CD14-positive monocyte (primary cell): ENCODE measurements around the gene ABCG4. TPM values are rescaled to one million over a fixed set of nuclear protein-coding genes. Genes with fewer than 3 reads are reported as not detected.
A peak's percentile ranks its signal among the peaks of the same experiment; 100 is the strongest.

ENCODE experiments used
- DNase-seq, 3 donors: peaks; one replicate each; pipeline ENCODE4 v3.0.0-alpha.2; 2011 to 2022
- H2AFZ ChIP-seq: 2 replicates; pipeline ENCODE4 v1.6.0; 2012; ENCODE audit warnings: mild to moderate bottlenecking, low read depth, low read length, inconsistent platforms; ENCODE audit not compliant: insufficient read depth, poor library complexity, severe bottlenecking
- H3K27ac ChIP-seq, 2 donors: 1 replicate in 1 of 2; 2 replicates in 1 of 2; pipeline ENCODE4 v1.5.1; 2012 to 2013; ENCODE audit warnings: low read length in 2 of 2, control low read depth in 1 of 2, inconsistent platforms in 1 of 2, low read depth in 1 of 2, mild to moderate bottlenecking in 1 of 2
- H3K27me3 ChIP-seq, 2 donors: one replicate each; pipeline versions ENCODE4 v1.6.0 to v1.6.1; 2011 to 2013; ENCODE audit warnings: low read length in 2 of 2; ENCODE audit not compliant: control insufficient read depth in 2 of 2, insufficient read depth in 2 of 2
- H3K36me3 ChIP-seq, 2 donors: replicated peaks in 1 of 2; 1 replicate in 1 of 2; 2 replicates in 1 of 2; pipeline versions ENCODE4 v1.5.1 to v1.6.1; 2012 to 2013; ENCODE audit warnings: low read length in 2 of 2, control low read depth in 1 of 2, inconsistent platforms in 1 of 2, mild to moderate bottlenecking in 1 of 2; ENCODE audit not compliant: insufficient read depth in 2 of 2, control insufficient read depth in 1 of 2
- H3K4me1 ChIP-seq, 2 donors: 1 replicate in 1 of 2; 2 replicates in 1 of 2; pipeline versions ENCODE4 v1.5.1 to v1.6.1; 2012 to 2013; ENCODE audit warnings: low read length in 2 of 2, control low read depth in 1 of 2, inconsistent platforms in 1 of 2, mild to moderate bottlenecking in 1 of 2, moderate library complexity in 1 of 2; ENCODE audit not compliant: insufficient read depth in 2 of 2, control insufficient read depth in 1 of 2
- H3K4me2 ChIP-seq: replicated peaks from 2 replicates; pipeline ENCODE3; 2012; ENCODE audit warnings: low read length, moderate library complexity, mild to moderate bottlenecking; ENCODE audit not compliant: poor library complexity, severe bottlenecking; ENCODE audit errors: extremely low read depth
- H3K4me3 ChIP-seq, 3 experiments: fragments of 200-600 bp in 1 of 3; sonication (generic) in 1 of 3; replicated peaks in 1 of 3; 1 replicate in 2 of 3; 2 replicates in 1 of 3; pipeline ENCODE4 v1.5.1; 2011 to 2013; ENCODE audit warnings: low read length in 3 of 3, mild to moderate bottlenecking in 3 of 3, control low read depth in 2 of 3, low read depth in 2 of 3, inconsistent platforms in 1 of 3, moderate library complexity in 1 of 3
- H3K79me2 ChIP-seq: 2 replicates; pipeline ENCODE4 v1.6.0; 2012; ENCODE audit warnings: mild to moderate bottlenecking, control low read depth, inconsistent platforms, low read length, moderate library complexity; ENCODE audit not compliant: insufficient read depth
- H3K9ac ChIP-seq: 2 replicates; pipeline ENCODE4 v1.6.0; 2017; ENCODE audit warnings: low read length, mild to moderate bottlenecking; ENCODE audit not compliant: insufficient read depth, poor library complexity, severe bottlenecking
- H3K9me3 ChIP-seq, 2 donors: replicated peaks in 1 of 2; 1 replicate in 1 of 2; 2 replicates in 1 of 2; pipeline versions ENCODE4 v1.5.1 to v1.6.1; 2012 to 2013; ENCODE audit warnings: low read length in 2 of 2, control low read depth in 1 of 2; ENCODE audit not compliant: control insufficient read depth in 1 of 2, insufficient read depth in 1 of 2
- H4K20me1 ChIP-seq: 2 replicates; pipeline ENCODE4 v1.6.0; 2012; ENCODE audit warnings: mild to moderate bottlenecking, low read length, control low read depth, moderate library complexity; ENCODE audit not compliant: insufficient read depth
- H3K27ac Mint-ChIP-seq, 7 donors: one replicate each; pipeline ENCODE4 v1.8.0; 2020; ENCODE audit warnings: mild to moderate bottlenecking in 7 of 7, mixed read lengths in 7 of 7, moderate library complexity in 6 of 7, inconsistent platforms in 2 of 7
- H3K27me3 Mint-ChIP-seq, 3 donors: one replicate each; pipeline ENCODE4 v1.8.0; 2021 to 2022; ENCODE audit warnings: low read depth in 3 of 3, mild to moderate bottlenecking in 3 of 3, mixed read lengths in 3 of 3, moderate library complexity in 3 of 3, inconsistent platforms in 1 of 3
- H3K36me3 Mint-ChIP-seq, 2 donors: one replicate each; pipeline ENCODE4 v1.8.0; 2020; ENCODE audit warnings: mixed read lengths in 2 of 2, inconsistent platforms in 1 of 2, mild to moderate bottlenecking in 1 of 2
- H3K4me1 Mint-ChIP-seq: one replicate; pipeline ENCODE4 v1.8.0; 2020; ENCODE audit warnings: mild to moderate bottlenecking, mixed read lengths
- H3K4me3 Mint-ChIP-seq, 2 donors: one replicate each; pipeline ENCODE4 v1.8.0; 2020; ENCODE audit warnings: mild to moderate bottlenecking in 2 of 2, mixed read lengths in 2 of 2, moderate library complexity in 1 of 2
- H3K9me3 Mint-ChIP-seq, 7 donors: one replicate each; pipeline ENCODE4 v1.8.0; 2020 to 2022; ENCODE audit warnings: mixed read lengths in 7 of 7, mild to moderate bottlenecking in 6 of 7, moderate library complexity in 6 of 7, inconsistent platforms in 2 of 7
- WGBS: methylation state at CpG from one replicate; pipeline ENCODE4 v1.1.5; 2013; ENCODE audit warnings: missing lambda C conversion rate; ENCODE audit not compliant: insufficient coverage; 5-methylcytosine and 5-hydroxymethylcytosine counted together
- intact Hi-C, 2 donors: fragments of 100-400 bp; cut with micrococcal nuclease; formaldehyde crosslinking; loops; one replicate each; pipeline versions ENCODE4 v1.15.0 to v1.15.1; 2023
- polyA plus RNA-seq, 3 donors: library from polyadenylated mRNA; depleted of rRNA in 1 of 3; unstranded in 2 of 3; stranded (reverse) in 1 of 3; fragments of 300-500 nt in 2 of 3; fragments of >200 nt in 1 of 3; fragmentation: Illumina TruSeq in 2 of 3; gene quantifications; 1 replicate in 2 of 3; 2 replicates in 1 of 3; pipeline ENCODE4 v1.2.3, GENCODE V29; 2012 to 2021
- TF ChIP-seq, protein P1 (sequence below): fragments of 200-600 bp; IDR thresholded peaks from one replicate; pipeline ENCODE4 v1.8.0; 2022; ENCODE audit warnings: antibody characterized with exemption, mild to moderate bottlenecking

The ABCG4 gene
- polyA plus RNA-seq, 3 donors = 0.04 TPM; not detected in 2

DNA sequence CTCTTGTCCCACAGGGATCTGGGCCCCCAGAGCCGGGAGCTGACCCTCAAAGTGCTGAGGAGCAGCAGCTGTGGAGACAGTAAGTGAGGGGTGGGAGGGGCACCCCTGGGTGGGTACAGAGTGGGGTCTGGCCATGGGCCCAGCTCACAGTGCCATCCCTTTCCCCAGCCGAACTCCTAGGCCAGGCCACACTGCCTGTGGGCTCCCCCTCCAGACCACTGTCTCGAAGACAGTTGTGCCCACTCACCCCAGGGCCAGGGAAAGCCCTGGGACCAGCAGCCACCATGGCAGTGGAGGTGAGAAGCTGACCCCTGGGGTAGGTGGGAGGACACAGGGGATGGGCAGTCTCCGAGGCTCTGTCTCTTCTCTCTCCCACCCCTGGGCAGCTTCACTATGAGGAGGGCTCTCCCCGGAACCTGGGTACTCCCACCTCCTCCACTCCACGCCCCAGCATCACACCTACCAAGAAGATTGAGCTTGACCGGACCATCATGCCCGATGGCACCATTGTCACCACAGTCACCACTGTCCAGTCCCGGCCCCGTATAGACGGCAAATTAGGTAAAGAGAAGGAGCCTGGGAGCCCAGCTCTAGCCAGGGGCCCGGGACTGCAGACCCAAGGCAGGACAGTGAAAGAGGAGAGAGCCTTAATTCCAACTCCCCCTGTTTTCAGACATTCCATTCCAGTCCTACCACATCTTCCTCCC is 36.4 kb upstream of the ABCG4 start:
- H3K27me3 ChIP-seq = no peaks in the 10 kb centered on the region
- peaks cover 48% of the 10 kb centered on the region for H4K20me1 ChIP-seq
- H3K4me1 Mint-ChIP-seq = peaks cover 65% of the 10 kb centered on the region
- H2AFZ ChIP-seq = no peak overlapping the region
- H3K36me3 Mint-ChIP-seq = peaks cover 63 to 76% of the 10 kb centered on the region in 2 donors
- H3K4me2 ChIP-seq = no peak overlapping the region
- H3K27ac Mint-ChIP-seq = peak overlapping the region in 3 of 7 donors; percentile 37 to 44 (median 38)
- no peak overlapping the region for H3K27ac ChIP-seq
- H3K9ac ChIP-seq = no peak overlapping the region
- H3K27me3 Mint-ChIP-seq = no peaks in the 10 kb centered on the region
- peaks cover 57 to 66% of the 10 kb centered on the region in 2 donors for H3K36me3 ChIP-seq
- no peaks in the 10 kb centered on the region for H3K9me3 ChIP-seq
- WGBS = 100% methylated on average over 6 of the region's 12 CpGs
- H3K9me3 Mint-ChIP-seq = no peaks in the 10 kb centered on the region
- TF ChIP-seq, protein P1, sequence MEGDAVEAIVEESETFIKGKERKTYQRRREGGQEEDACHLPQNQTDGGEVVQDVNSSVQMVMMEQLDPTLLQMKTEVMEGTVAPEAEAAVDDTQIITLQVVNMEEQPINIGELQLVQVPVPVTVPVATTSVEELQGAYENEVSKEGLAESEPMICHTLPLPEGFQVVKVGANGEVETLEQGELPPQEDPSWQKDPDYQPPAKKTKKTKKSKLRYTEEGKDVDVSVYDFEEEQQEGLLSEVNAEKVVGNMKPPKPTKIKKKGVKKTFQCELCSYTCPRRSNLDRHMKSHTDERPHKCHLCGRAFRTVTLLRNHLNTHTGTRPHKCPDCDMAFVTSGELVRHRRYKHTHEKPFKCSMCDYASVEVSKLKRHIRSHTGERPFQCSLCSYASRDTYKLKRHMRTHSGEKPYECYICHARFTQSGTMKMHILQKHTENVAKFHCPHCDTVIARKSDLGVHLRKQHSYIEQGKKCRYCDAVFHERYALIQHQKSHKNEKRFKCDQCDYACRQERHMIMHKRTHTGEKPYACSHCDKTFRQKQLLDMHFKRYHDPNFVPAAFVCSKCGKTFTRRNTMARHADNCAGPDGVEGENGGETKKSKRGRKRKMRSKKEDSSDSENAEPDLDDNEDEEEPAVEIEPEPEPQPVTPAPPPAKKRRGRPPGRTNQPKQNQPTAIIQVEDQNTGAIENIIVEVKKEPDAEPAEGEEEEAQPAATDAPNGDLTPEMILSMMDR = no peak
- no peak overlapping the region for H3K4me3 Mint-ChIP-seq
- peaks cover 51 to 68% of the 10 kb centered on the region in 2 donors for H3K4me1 ChIP-seq
- no peak for DNase-seq
- intact Hi-C loops = no loop called here
- H3K79me2 ChIP-seq = peaks cover 68% of the 10 kb centered on the region
- H3K4me3 ChIP-seq = no peak overlapping the region

DNA sequence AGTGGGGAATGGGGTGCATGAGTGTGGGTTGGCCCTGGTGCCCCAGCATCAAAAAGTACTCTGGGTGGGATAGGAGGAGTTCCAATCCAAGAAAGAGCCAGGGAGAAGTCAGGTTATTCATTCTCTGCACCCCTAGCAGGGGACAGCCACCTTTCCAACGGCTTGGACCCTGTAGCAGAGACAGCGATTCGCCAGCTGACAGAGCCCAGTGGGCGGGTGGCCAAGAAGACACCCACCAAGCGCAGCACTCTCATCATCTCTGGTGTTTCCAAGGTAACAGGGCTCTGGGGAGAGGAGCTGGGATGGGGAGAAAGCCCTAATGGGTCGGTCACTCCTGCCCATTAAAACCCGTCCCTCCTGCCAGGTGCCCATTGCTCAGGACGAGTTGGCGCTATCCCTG is 35.1 kb upstream of the ABCG4 start:
- Mint-ChIP-seq H3K27me3 (no peaks in the 10 kb centered on the region), H3K9me3 (no peaks in the 10 kb centered on the region), H3K36me3 (peaks cover 67 to 87% of the 10 kb centered on the region in 2 donors), H3K4me1 (peaks cover 58% of the 10 kb centered on the region), H3K27ac (peak overlapping the region in 4 of 7 donors; percentile 8 to 73 (median 56)), H3K4me3 (no peak overlapping the region)
- no peaks in the 10 kb centered on the region for H3K27me3 ChIP-seq
- H3K79me2 ChIP-seq = peaks cover 56% of the 10 kb centered on the region
- WGBS = 100% methylated on average over 5 of the region's 9 CpGs
- TF ChIP-seq, protein P1 = no peak
- DNase-seq = no peak
- peak overlapping the region in 1 of 2 donors; percentile 18 for H3K27ac ChIP-seq
- H3K4me3 ChIP-seq = no peak overlapping the region
- peaks cover 50 to 61% of the 10 kb centered on the region in 2 donors for H3K4me1 ChIP-seq
- intact Hi-C loops = no loop called here
- H3K4me2 ChIP-seq = no peak overlapping the region
- H3K36me3 ChIP-seq = peaks cover 57 to 78% of the 10 kb centered on the region in 2 donors
- H4K20me1 ChIP-seq = peaks cover 36% of the 10 kb centered on the region
- no peak overlapping the region for H3K9ac ChIP-seq
- no peaks in the 10 kb centered on the region for H3K9me3 ChIP-seq
- no peak overlapping the region for H2AFZ ChIP-seq
